ENCODE results near the gene SBSN. TPM values are rescaled to one million over a fixed set of nuclear protein-coding genes. Genes with fewer than 3 reads are reported as not detected.

The SBSN gene
- total RNA-seq, 1 experiment from 2014 or later, result 0.15 TPM

DNA sequence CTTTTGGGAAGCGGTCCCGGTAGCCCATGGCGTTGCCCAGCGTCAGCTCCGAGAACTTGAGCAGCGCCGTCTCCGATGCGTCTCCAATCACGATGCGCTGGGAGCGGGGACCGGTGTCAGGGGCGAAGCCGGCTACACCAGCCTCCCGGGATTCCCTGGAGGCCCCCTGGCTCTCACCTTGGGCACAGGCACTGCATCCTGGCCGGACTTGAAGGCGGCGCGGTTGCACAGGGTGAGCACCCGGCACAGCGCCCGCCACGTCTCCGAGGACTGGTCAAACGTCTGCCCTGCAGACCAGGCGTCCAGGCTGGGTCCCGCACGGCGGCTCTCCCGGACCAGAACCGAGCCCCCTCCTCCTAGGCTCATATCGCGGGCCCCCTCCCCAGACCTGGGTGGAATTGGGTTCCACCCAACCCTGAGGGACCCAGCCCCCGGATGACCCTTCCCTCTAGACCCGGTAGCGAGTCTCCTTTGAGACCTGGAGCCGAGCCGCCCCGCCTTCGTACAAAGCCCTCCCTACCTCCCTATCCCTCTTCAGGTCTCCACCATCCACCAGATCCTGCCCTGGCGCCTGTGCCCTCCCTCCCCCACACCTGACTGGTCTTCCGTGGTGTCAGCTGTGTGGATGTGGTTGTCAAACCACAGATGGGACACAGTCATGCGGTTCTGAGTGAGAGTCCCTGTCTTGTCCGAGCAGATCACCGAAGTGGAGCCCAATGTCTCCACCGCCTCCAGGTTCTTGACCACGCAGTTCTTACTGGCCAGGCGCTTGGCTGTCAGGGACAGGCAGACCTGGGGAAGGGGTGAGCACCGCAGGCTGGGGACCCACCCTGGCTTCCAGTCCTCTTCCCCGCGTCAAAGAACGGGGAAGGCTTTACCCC is 30.5 kb upstream of the SBSN start:
- H3K36me3 Mint-ChIP-seq (ENCODE audit: insufficient read depth in 1 of 3, low read depth in 3 of 3), result no peaks in the 10 kb centered on the region; a peak in 1 of 7 replicates
- DNase-seq, result no peak
- no peak overlapping the region for H2BK5ac ChIP-seq (ENCODE audit: insufficient read length, low read length)
- no peak overlapping the region for H3K4ac ChIP-seq (ENCODE audit: low read depth, low read length)
- no peak overlapping the region for H3K56ac ChIP-seq (ENCODE audit: insufficient read length, low read depth, low read length)
- no peak overlapping the region for H3T11ph ChIP-seq (ENCODE audit: low read length)
- no peak overlapping the region for H2AK5ac ChIP-seq (ENCODE audit: insufficient read length, low read length)
- peaks cover 3% of the 10 kb centered on the region; the same call in 1 of the 2 replicates for H3K27me3 ChIP-seq (ENCODE audit: insufficient read depth, low read length)
- no peaks in the 10 kb centered on the region for H3K4me1 ChIP-seq (ENCODE audit: insufficient read depth, low read length)
- no CpG with 5 or more reads among the region's 53 CpGs for WGBS (ENCODE audit: extremely low coverage, insufficient read length, low lambda C conversion rate)
- no peak overlapping the region for H2BK15ac ChIP-seq (ENCODE audit: low read depth, low read length)
- H3K9ac ChIP-seq (ENCODE audit: extremely low read depth, insufficient read length, low read length), result no peak overlapping the region
- no peak overlapping the region for H3K14ac ChIP-seq (ENCODE audit: insufficient read depth, low read length)
- H4K91ac ChIP-seq (ENCODE audit: insufficient read length, low read depth, low read length), result no peak overlapping the region
- H2BK20ac ChIP-seq (ENCODE audit: low read depth, low read length, poor library complexity, severe bottlenecking), result no peak overlapping the region
- H3K79me1 ChIP-seq (ENCODE audit: insufficient read depth, low read depth, low read length, poor library complexity, severe bottlenecking), result no peaks in the 10 kb centered on the region
- H4K8ac ChIP-seq (replicated peaks; ENCODE audit: insufficient read length, low read depth, low read length), result no peak overlapping the region
- H3K79me2 ChIP-seq (ENCODE audit: insufficient read depth, low read length), result no peaks in the 10 kb centered on the region; the same call in 1 of the 2 replicates
- no peak overlapping the region for H3K27ac Mint-ChIP-seq
- H3K4me2 ChIP-seq (ENCODE audit: insufficient read depth, insufficient read length, low read length), result peak overlapping the region; percentile 83
- no peak overlapping the region for H3K18ac ChIP-seq (ENCODE audit: insufficient read length, low read depth, low read length)
- peaks cover 0 to 2% of the 10 kb centered on the region in 2 experiments; a peak in 1 of 5 replicates for H3K9me3 Mint-ChIP-seq
- no peak overlapping the region for H3K27ac ChIP-seq (ENCODE audit: insufficient read length, low read depth, low read length)
- H2BK120ac ChIP-seq (ENCODE audit: low read depth, low read length, poor library complexity, severe bottlenecking), result no peak overlapping the region
- H4K20me1 ChIP-seq (ENCODE audit: control insufficient read depth, insufficient read depth, insufficient read length), result no peaks in the 10 kb centered on the region
- H2BK12ac ChIP-seq (ENCODE audit: insufficient read length, low read depth, low read length), result no peak overlapping the region
- H2AFZ ChIP-seq (ENCODE audit: low read length), result no peak overlapping the region
- peak overlapping the region; percentile 85 to 90 for H3K4me3 Mint-ChIP-seq
- no peak overlapping the region for H4K5ac ChIP-seq (ENCODE audit: insufficient read length, low read depth, low read length)
- H3K23me2 ChIP-seq (ENCODE audit: insufficient read length, low read depth, low read length, poor library complexity, severe bottlenecking), result peaks cover 7% of the 10 kb centered on the region
- no peaks in the 10 kb centered on the region for H3K9me3 ChIP-seq (ENCODE audit: control insufficient read depth, low read depth, low read length)
- no peak overlapping the region for H3K23ac ChIP-seq (ENCODE audit: insufficient read length, low read depth, low read length)
- peaks cover 76% of the 10 kb centered on the region for H3K27me3 Mint-ChIP-seq (ENCODE audit: low read depth)
- H3K4me1 Mint-ChIP-seq, result peaks cover 9 to 17% of the 10 kb centered on the region in 2 experiments
- TF ChIP-seq, protein P1, sequence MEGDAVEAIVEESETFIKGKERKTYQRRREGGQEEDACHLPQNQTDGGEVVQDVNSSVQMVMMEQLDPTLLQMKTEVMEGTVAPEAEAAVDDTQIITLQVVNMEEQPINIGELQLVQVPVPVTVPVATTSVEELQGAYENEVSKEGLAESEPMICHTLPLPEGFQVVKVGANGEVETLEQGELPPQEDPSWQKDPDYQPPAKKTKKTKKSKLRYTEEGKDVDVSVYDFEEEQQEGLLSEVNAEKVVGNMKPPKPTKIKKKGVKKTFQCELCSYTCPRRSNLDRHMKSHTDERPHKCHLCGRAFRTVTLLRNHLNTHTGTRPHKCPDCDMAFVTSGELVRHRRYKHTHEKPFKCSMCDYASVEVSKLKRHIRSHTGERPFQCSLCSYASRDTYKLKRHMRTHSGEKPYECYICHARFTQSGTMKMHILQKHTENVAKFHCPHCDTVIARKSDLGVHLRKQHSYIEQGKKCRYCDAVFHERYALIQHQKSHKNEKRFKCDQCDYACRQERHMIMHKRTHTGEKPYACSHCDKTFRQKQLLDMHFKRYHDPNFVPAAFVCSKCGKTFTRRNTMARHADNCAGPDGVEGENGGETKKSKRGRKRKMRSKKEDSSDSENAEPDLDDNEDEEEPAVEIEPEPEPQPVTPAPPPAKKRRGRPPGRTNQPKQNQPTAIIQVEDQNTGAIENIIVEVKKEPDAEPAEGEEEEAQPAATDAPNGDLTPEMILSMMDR (conservative IDR thresholded peaks at IDR 0.05), result no peak
